ENCODE measurements around the gene TOX3.

- TF ChIP-seq ZNF596 (tag by site-specific recombination; IDR thresholded peaks at IDR 0.05) (no peak), ZNF791 (tag by site-specific recombination; IDR thresholded peaks at IDR 0.05) (no peak), ZNF335 (tag by site-specific recombination; conservative IDR thresholded peaks at IDR 0.05) (no peak), ZNF398 (tag by site-specific recombination; IDR thresholded peaks at IDR 0.05) (no peak), ZEB2 (tag by site-specific recombination; IDR thresholded peaks at IDR 0.05) (no peak), ZSCAN30 (tag by site-specific recombination; IDR thresholded peaks at IDR 0.05) (no peak), ZBTB26 (tag by site-specific recombination; optimal IDR thresholded peaks at IDR 0.05) (no peak)
Measured at GRCh38 chr16:52572656-52573055, 25.7 kb upstream of the TOX3 start.

Data from HEK293 (cell line).